DOHH2 (cell line): ENCODE data around the gene SORBS1.

Experiments
- H3F3A ChIP-seq: fragments of 200-600 bp; sonication (generic), shearing (Covaris generic); 2 replicates; pipeline ENCODE4 v1.6.0; 2016; ENCODE audit warnings: antibody characterized with exemption, mild to moderate bottlenecking; ENCODE audit not compliant: control insufficient read depth, insufficient read depth
- H3K27ac ChIP-seq: fragments of 200-600 bp; sonication (generic); 2 replicates; pipeline ENCODE4 v1.5.1; 2014; ENCODE audit warnings: low read depth, mild to moderate bottlenecking, low read length, moderate library complexity
- H3K27me3 ChIP-seq: fragments of 200-600 bp; sonication (generic); 2 replicates; pipeline ENCODE4 v1.6.1; 2014; ENCODE audit warnings: mild to moderate bottlenecking, low read length, mixed read lengths; ENCODE audit not compliant: control insufficient read depth
- H3K36me3 ChIP-seq: fragments of 200-600 bp; sonication (generic); 2 replicates; pipeline ENCODE4 v1.6.1; 2014; ENCODE audit warnings: mild to moderate bottlenecking, low read length, moderate library complexity, mixed read lengths; ENCODE audit not compliant: control insufficient read depth
- H3K4me1 ChIP-seq: fragments of 200-600 bp; sonication (generic); 2 replicates; pipeline ENCODE4 v1.6.1; 2014; ENCODE audit warnings: mild to moderate bottlenecking, low read length, mixed read lengths; ENCODE audit not compliant: control insufficient read depth
- H3K4me2 ChIP-seq: fragments of 200-600 bp; sonication (generic); 2 replicates; pipeline ENCODE4 v1.6.0; 2014; ENCODE audit warnings: mild to moderate bottlenecking, low read length, moderate library complexity
- H3K4me3 ChIP-seq: fragments of 200-600 bp; sonication (generic); 2 replicates; pipeline ENCODE4 v1.5.1; 2014; ENCODE audit warnings: mild to moderate bottlenecking, low read length, mixed read lengths
- H3K79me2 ChIP-seq: fragments of 200-600 bp; sonication (generic); 2 replicates; pipeline ENCODE4 v1.6.1; 2014; ENCODE audit warnings: mild to moderate bottlenecking, low read length, mixed read lengths; ENCODE audit not compliant: control insufficient read depth
- H3K9me2 ChIP-seq: fragments of 200-600 bp; sonication (generic); replicated peaks from 2 replicates; pipeline ENCODE4 v1.6.1; 2014; ENCODE audit warnings: mild to moderate bottlenecking, low read length, mixed read lengths; ENCODE audit not compliant: control insufficient read depth
- H3K9me3 ChIP-seq: fragments of 200-600 bp; sonication (generic); 2 replicates; pipeline ENCODE4 v1.6.1; 2014; ENCODE audit warnings: antibody characterized with exemption, low read length, mixed read lengths; ENCODE audit not compliant: control insufficient read depth, insufficient read depth
- H4K20me1 ChIP-seq: fragments of 200-600 bp; sonication (generic); 2 replicates; pipeline ENCODE4 v1.6.0; 2014; ENCODE audit warnings: low read depth, mild to moderate bottlenecking, antibody characterized with exemption, low read length, moderate library complexity; ENCODE audit not compliant: control insufficient read depth, insufficient read depth
- CTCF ChIP-seq: fragments of 200-600 bp; sonication (generic); IDR thresholded peaks from one replicate; pipeline ENCODE4 v1.5.1; 2014; ENCODE audit warnings: antibody characterized with exemption, mild to moderate bottlenecking, low read depth, low read length; ENCODE audit not compliant: poor library complexity, severe bottlenecking
- EZH2phosphoT487 ChIP-seq: fragments of 200-600 bp; sonication (generic); IDR thresholded peaks from 2 replicates; pipeline ENCODE4 v1.6.1; 2017; ENCODE audit warnings: borderline replicate concordance, mild to moderate bottlenecking, antibody characterized with exemption, low read length, moderate library complexity, mixed read lengths

Gene SORBS1

DNA sequence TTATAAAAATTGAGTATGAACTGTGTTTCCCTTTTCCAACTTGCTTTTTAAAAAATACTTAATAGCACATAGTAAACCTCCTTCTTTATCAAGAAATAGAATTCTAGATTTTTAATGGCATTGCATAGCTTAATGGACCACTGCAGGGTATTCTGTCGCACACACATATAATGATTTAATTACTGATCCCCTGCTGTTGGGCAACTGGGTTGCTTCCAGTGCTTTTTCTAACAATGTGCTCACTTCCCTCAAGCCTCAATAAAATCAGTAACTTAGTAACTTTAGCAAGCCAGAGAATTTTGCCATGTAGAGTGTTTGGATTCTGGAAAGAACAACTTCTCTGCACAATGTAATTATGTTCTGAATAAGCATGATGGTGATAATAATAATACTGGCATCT, 221.3 kb downstream of the SORBS1 start:
- H3K4me3 ChIP-seq, result no peak overlapping the region
- H3F3A ChIP-seq, result no peaks in the 10 kb centered on the region
- H3K4me1 ChIP-seq, result no peaks in the 10 kb centered on the region
- H3K27ac ChIP-seq, result no peak overlapping the region
- H3K9me2 ChIP-seq, result no peaks in the 10 kb centered on the region
- no peaks in the 10 kb centered on the region for H4K20me1 ChIP-seq
- H3K27me3 ChIP-seq, result peaks cover 3% of the 10 kb centered on the region; the same call in 1 of the 2 replicates
- no peaks in the 10 kb centered on the region for H3K9me3 ChIP-seq
- no peak overlapping the region for H3K4me2 ChIP-seq
- no peaks in the 10 kb centered on the region for H3K79me2 ChIP-seq
- no peaks in the 10 kb centered on the region for H3K36me3 ChIP-seq
- no peak for TF ChIP-seq CTCF
- TF ChIP-seq EZH2phosphoT487, result no peak

GRCh38 chr10:95337423-95338160, 223.6 kb downstream of the SORBS1 start:
- no peak overlapping the region for H3K4me2 ChIP-seq
- TF ChIP-seq CTCF (no peak), EZH2phosphoT487 (no peak)
- H3K27ac ChIP-seq, result no peak overlapping the region
- H4K20me1 ChIP-seq, result no peaks in the 10 kb centered on the region
- no peaks in the 10 kb centered on the region for H3K9me3 ChIP-seq
- H3K4me1 ChIP-seq, result no peaks in the 10 kb centered on the region
- no peaks in the 10 kb centered on the region for H3F3A ChIP-seq
- H3K9me2 ChIP-seq, result no peaks in the 10 kb centered on the region
- H3K4me3 ChIP-seq, result no peak overlapping the region
- H3K36me3 ChIP-seq, result no peaks in the 10 kb centered on the region
- peaks cover 3% of the 10 kb centered on the region; the same call in 1 of the 2 replicates for H3K27me3 ChIP-seq
- no peaks in the 10 kb centered on the region for H3K79me2 ChIP-seq

- H3K79me2 ChIP-seq, result no peaks in the 10 kb centered on the region
- H3K27ac ChIP-seq, result no peak overlapping the region
- no peaks in the 10 kb centered on the region for H3K9me2 ChIP-seq
- H3F3A ChIP-seq, result no peaks in the 10 kb centered on the region
- H3K4me3 ChIP-seq, result no peak overlapping the region
- no peaks in the 10 kb centered on the region for H3K36me3 ChIP-seq
- H3K4me1 ChIP-seq, result no peaks in the 10 kb centered on the region
- no peaks in the 10 kb centered on the region for H3K27me3 ChIP-seq
- TF ChIP-seq CTCF (no peak), EZH2phosphoT487 (no peak)
- H4K20me1 ChIP-seq, result no peaks in the 10 kb centered on the region
- H3K4me2 ChIP-seq, result no peak overlapping the region
- no peaks in the 10 kb centered on the region for H3K9me3 ChIP-seq
Observed at GRCh38 chr10:95336702-95337101, 224.5 kb downstream of the SORBS1 start.
